NCI-H510A (cell line): ENCODE results near the gene MORF4L2.
"Not testable (repeated sequence)": the region's sequence is repeated elsewhere in the genome, so short reads cannot be mapped to it uniquely, and the experiment has no call there.

Source experiments
- DNase-seq: peaks from one replicate; lab custom pipeline; 2025; lab: John Stamatoyannopoulos, UW

The MORF4L2 gene

GRCh38 chrX:103678199-103678993, 8.1 kb downstream of the MORF4L2 start:
- no peak for DNase-seq

GRCh38 chrX:103674531-103675454, 11.7 kb downstream of the MORF4L2 start:
- DNase-seq = no peak

- no peak for DNase-seq
These were observed 16.8 kb downstream of the MORF4L2 start for GRCh38 chrX:103669745-103670144.

GRCh38 chrX:103666202-103667107, 20.0 kb downstream of the MORF4L2 start:
- DNase-seq = no peak

- DNase-seq = no peak
These were observed 22.3 kb downstream of the MORF4L2 start for GRCh38 chrX:103663981-103664762.

- DNase-seq = not testable (repeated sequence)
These were observed 27.0 kb downstream of the MORF4L2 start for GRCh38 chrX:103659460-103659859.

GRCh38 chrX:103658681-103659433, 27.6 kb downstream of the MORF4L2 start:
- no peak for DNase-seq

- DNase-seq = not testable (repeated sequence)
These were observed 29.4 kb downstream of the MORF4L2 start for GRCh38 chrX:103657066-103657465.

- DNase-seq = no peak
These were observed 29.9 kb downstream of the MORF4L2 start for GRCh38 chrX:103656617-103657016.

GRCh38 chrX:103655230-103656000, 31.1 kb downstream of the MORF4L2 start:
- DNase-seq = not testable (repeated sequence)

- DNase-seq = no peak
These were observed 35.2 kb downstream of the MORF4L2 start for GRCh38 chrX:103651151-103651773.

- DNase-seq = no peak
These were observed 38.9 kb downstream of the MORF4L2 start for GRCh38 chrX:103647630-103648029.

- DNase-seq = no peak
These were observed 42.4 kb downstream of the MORF4L2 start for GRCh38 chrX:103644125-103644524.

GRCh38 chrX:103640401-103641155, 45.9 kb downstream of the MORF4L2 start:
- DNase-seq = no peak

GRCh38 chrX:103638479-103639346, 47.8 kb downstream of the MORF4L2 start:
- not testable (repeated sequence) for DNase-seq

- DNase-seq = no peak
These were observed 48.7 kb downstream of the MORF4L2 start for GRCh38 chrX:103637604-103638338.

GRCh38 chrX:103635436-103635835, 51.1 kb downstream of the MORF4L2 start:
- DNase-seq = no peak
